Measurements from ENCODE around the gene SLC8A2.

The SLC8A2 gene, protein sequence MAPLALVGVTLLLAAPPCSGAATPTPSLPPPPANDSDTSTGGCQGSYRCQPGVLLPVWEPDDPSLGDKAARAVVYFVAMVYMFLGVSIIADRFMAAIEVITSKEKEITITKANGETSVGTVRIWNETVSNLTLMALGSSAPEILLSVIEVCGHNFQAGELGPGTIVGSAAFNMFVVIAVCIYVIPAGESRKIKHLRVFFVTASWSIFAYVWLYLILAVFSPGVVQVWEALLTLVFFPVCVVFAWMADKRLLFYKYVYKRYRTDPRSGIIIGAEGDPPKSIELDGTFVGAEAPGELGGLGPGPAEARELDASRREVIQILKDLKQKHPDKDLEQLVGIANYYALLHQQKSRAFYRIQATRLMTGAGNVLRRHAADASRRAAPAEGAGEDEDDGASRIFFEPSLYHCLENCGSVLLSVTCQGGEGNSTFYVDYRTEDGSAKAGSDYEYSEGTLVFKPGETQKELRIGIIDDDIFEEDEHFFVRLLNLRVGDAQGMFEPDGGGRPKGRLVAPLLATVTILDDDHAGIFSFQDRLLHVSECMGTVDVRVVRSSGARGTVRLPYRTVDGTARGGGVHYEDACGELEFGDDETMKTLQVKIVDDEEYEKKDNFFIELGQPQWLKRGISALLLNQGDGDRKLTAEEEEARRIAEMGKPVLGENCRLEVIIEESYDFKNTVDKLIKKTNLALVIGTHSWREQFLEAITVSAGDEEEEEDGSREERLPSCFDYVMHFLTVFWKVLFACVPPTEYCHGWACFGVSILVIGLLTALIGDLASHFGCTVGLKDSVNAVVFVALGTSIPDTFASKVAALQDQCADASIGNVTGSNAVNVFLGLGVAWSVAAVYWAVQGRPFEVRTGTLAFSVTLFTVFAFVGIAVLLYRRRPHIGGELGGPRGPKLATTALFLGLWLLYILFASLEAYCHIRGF

DNA sequence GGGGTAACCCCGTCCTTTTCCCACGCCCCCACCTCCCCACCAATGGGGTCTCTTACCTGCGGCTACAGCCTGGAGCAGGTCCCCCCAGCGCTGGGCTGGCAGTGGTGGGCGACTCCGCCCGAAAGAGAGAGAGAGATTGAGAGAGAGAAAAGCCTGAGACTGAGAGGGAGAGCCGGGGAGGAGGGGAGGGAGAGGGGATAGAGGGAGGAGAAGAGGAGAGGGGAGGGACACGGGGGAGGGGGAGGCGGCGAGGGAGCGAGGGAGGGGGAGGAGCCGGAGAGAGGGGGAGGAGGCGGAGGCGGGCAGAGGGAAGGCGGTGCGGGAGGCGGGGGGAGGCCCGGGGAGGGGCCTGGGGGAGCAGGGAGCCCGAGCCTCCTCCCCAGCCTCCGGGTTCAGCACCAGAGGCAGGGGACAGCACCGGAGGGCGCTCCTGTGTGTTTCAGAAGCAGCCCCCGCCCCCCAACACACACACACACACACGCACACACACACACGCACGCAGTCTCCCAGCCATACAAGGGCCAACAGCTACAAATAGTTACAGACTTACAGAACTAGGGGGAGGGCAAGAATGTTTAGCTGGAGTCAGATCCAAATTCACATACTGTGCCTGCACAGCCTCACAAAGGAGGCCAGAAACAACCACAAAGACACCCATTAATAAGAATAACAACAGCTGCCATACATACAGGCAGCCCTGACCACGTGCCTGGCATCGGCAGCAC lies at the start of gene SLC8A2:
Gene SLC8A2 (minus strand): TSS at position 161 of the 725 bp plus-strand sequence. CDS start 5,490 bp downstream, outside the sequence.
- DNase-seq (ENCODE audit: low spot score), result no peak

DNA sequence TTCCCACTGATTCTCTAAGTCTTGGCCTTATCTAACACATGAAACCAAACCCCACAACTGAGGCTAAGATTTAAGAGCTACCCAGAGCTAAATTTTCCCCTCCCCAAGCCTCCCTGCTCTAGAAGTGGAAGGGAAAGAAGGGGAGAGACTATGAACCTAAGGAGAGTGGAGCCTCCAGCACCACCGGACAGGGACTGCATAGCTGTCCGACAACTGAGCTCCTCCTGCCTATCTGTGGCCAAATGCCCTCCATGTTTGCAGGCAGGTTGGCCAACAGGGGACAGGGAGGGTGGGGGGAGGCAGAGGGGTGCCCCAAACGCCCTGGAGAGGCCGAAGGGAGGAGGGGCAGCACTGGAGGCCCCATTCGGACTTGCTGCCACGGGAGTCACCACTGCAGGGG lies 49.1 kb upstream of the SLC8A2 start:
- DNase-seq (ENCODE audit: low spot score), result no peak

DNA sequence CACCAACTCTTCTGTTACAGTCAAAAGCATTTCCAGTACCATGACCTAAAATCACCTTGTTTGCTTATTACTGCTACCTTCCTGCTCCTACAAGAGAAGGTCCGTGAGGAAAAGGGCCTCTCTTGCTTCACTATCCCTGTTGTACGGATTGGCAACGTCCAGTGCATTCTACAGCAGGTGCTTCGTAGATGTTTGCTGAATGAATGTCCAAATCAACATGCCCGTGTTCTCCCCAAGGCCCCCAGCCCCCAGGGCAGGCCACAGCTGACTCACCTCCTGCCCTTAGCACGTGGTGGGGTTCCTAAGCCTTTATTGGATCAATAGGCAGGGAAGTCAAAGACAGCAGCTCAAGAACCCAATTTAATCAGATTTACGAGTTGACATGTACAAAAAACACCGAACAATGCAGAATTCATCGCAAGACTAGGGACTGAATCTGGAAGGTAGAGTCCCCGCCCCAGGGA lies 48.7 kb upstream of the SLC8A2 start:
- DNase-seq (ENCODE audit: low spot score), result no peak

DNA sequence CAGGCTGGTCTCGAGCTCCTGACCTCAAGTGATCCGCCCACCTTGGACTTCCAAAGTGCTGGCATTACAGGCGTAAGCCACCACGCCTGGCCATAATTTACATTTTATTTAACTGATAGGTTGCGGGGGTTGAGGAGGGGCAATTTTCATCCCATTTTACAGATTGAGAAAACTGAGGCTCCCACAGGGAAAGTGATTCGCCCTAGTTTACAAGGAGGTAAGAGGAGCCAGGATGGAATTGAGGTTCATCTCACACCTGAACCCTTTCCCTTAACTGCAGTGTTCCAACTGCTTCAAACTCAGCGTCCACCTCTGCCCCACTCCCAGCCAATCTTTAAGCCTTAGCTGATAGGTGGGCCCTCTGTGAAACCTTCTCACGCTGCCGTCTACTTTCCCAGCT lies 47.2 kb upstream of the SLC8A2 start:
- DNase-seq (ENCODE audit: low spot score), result no peak

DNA sequence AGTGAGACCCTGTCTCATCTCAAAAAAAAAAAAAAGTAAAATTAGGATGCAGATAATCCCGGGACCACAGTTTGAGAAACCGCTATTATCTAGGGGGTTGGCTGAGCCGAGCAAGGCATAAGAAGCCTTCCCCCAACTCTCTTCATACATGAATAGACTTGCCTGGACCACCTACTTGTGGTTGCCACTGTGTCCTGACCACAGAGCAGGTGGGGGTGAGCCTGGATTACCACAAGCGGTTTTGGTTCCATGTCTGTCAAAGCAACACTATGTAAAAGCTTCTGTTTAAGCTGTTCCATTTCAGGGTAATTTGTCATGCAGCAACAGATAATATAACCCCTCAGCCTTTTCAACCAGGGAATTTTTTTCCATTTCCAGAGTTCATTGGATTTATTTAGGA lies 46.4 kb upstream of the SLC8A2 start:
- DNase-seq (ENCODE audit: low spot score), result no peak

DNA sequence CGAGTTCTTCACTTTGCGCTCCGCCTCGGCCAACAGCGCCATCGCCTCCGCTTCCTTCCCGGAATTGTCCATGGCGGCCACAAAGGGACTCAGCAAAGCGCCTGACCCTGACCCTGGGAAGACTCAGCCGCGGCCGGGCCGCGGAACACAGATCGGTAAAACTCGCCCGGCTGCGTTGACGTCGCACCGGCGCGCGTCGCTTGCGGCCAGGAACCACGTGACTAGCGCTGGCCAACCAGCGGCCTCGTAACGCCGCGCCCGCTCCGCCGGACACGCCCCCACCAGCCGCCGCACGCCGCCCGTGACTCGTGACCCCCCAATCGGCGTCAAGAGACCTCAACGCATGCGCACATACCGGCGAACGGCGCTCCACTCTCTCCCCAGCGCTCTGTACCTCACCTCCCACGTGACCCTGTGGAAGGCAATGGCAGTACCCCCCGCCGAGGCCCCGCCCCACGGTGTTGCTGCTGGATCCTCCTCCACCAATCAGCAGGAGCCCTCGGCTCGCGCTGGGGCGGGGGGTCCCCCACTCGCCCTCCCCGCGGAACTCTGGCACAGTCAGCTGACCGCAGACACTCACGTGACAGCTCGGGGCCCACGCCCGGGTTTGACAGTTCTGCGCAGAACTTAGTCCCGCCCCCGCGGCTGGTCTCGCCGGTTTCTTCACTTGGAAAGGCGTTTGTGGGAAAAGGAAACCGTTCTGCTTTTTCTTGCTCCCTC lies 43.3 kb upstream of the SLC8A2 start, which contains the start of gene NAPA:
Gene NAPA (minus strand): TSS at position 195 of the 720 bp plus-strand sequence. CDS start 123 bp downstream, at position 72.
- DNase-seq (ENCODE audit: low spot score), result peak; percentile 100

DNA sequence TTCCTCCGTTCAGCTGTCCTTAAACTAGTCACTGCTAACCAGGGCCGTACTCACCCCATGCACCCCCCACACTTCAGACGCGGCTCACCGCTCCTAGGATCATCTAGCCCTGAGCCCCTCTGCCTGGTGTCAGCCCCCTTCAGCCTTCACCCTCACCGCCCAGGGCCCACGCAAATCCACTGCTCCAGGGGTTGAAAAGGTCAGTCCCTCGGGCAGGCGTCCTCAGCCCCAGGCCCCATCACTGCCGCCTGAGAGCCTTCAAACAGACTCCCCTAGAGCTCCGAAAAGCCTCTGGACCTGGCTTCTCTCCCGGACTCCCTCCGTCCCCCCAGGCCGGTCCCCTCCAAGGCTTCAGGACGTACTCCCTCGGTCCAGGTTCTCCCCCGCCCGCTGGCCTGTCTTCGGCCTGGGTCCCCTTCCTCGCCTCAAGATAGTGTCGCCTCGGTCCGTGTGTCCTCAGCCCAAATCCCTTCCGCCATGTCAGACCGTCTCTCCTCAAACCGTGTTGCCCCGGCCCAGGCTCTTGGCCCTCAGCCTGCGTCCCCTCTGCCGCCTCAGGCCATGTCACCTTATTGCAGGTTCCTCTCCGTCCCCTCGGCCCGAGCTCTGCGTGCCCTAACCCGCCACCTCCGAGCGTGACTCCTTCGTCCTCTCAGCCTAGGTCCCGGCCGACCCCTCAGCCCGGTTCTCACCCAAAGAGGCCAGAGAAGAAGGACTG lies 42.6 kb upstream of the SLC8A2 start:
- DNase-seq (ENCODE audit: low spot score), result no peak

DNA sequence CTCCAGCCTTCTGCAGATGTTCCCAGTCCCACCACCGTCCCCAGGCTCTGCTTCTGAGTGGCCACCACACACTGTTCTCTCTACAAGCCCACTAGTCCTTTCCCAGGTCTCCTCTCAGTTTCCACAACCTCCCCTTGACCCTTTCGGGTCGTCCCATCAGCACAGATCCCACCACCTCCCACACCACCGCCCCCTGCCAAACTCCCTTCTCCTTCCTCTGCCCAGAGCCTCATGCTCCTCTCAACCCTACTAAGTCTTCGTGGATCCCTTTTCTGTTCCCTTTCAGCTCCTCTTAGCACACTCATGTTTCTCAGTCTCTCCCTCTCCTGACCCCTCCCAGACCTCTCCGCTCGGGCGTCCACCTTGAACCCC lies 41.2 kb upstream of the SLC8A2 start:
- DNase-seq (ENCODE audit: low spot score), result no peak

DNA sequence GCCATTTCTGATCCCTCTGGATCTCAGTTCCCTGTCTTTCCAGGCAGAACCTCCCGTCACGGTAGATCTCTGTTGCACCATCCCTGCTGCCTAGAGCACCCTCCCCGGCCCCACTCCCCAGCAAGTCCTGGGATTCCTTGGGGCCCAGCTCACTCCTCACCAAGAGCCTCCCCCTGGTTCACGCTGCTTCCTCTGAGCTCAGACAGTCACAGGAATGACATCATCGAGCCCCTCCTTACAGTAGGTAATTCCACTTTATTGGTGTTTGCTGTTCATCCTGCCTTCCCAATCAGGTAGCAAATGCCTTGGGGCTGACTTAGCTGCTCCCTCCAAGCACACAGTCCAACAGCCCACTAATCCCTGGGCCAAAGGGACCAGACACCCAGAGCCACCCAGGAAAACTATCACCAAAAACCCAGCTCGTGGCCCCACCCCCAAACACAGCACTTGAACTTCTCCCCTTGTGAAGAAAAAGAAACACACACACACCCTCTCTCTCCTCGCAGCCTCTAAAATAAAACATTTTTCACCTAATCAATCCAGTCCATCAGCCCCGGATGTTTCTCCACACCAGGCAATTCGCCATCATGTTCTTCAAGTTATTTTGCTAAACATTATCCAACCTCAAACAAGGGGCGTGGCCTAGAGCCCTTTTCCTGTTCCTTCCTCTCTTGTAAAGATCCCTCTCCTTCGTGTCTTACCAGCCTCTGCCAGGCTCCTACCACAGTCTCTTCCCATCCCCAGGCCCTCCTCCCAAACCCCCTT lies 40.7 kb upstream of the SLC8A2 start:
- no peak for DNase-seq (ENCODE audit: low spot score)

DNA sequence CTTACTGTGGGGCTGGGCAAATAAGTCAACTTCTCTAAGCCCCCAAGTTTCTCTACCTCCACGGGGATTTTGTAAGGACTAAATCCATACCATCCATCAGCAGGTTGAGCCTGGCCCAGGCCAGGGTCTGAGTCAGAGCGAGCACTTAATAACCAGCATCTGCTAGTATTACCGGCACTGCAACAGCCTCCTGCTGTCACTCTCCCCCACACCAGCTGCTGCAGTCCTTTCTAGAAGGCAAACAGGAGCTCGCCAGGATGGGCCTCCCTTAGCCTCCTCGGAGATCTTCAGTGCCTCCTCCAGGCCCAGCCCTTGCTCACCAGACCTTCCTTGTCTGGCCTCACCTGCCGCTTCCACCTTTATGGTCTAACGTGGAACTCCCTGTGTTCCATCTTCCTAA lies 40.0 kb upstream of the SLC8A2 start:
- DNase-seq (ENCODE audit: low spot score), result no peak

DNA sequence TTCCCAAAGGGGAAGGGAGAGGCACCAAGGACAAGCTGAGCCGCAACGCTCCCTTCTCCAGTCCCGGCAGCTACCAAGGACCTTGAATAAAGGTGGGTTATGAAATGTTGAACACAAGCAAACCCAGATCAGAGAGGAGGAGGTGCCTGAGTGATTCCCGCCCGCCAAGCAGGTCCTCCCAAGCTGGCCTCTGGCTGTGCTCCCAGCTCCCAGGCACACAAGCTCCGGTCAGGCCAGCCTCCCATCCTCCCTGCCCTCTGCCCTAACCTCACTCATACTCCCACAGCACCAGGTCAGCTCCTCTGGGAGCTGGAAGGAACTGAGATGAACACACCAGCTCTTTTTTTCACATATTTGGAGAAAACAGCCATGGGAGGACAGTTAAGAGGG lies 39.4 kb upstream of the SLC8A2 start:
- DNase-seq (ENCODE audit: low spot score), result no peak

DNA sequence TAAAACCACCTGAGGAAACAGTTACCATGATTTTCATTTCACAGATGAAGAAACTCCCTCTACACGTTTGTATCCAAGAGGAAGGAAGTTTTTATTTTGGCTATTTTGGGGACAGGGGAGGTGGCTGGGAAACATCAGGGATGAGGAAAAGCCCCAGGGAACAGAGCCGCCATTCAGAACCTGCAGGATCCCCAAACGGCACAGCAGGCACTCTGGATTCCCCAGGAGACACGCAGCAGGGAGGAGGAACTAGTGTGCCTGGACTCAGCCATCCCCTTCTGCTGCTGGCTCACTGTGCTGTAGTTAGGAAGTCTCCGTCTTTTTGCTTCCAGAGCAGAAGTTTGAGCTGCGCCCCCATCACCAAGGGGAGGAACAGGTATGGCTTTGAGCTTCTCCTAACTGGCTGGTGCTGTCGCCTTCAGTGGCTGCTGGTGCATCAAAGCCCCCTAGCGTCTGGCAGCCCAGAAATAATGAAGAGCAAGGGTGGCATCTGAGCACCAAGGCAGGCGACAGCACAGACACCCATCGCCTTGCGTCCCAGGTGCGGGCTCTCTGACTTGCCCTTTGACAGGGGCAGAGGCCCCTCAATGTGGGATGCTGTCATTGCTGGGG lies 38.9 kb upstream of the SLC8A2 start:
- DNase-seq (ENCODE audit: low spot score), result no peak

DNA sequence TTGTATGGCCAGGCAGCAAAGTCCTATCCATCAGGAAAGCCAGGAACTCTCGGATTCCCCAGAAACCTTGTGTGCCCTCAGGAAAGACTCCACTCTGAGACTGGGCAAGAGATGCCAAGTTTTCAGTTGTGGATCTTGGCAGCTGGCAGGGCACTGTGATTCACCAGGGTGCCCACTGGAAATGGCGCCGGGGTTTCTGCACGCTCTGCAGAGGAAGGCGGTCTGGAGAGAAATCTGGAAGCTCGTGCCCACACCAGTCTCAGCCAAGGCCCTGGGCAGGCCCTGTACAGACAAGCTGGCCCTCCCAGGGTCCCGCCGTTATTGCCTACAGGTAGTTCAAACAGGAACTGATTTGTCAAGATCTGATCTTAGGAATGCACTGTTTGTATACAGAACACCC lies 38.3 kb upstream of the SLC8A2 start:
- DNase-seq (ENCODE audit: low spot score), result no peak

DNA sequence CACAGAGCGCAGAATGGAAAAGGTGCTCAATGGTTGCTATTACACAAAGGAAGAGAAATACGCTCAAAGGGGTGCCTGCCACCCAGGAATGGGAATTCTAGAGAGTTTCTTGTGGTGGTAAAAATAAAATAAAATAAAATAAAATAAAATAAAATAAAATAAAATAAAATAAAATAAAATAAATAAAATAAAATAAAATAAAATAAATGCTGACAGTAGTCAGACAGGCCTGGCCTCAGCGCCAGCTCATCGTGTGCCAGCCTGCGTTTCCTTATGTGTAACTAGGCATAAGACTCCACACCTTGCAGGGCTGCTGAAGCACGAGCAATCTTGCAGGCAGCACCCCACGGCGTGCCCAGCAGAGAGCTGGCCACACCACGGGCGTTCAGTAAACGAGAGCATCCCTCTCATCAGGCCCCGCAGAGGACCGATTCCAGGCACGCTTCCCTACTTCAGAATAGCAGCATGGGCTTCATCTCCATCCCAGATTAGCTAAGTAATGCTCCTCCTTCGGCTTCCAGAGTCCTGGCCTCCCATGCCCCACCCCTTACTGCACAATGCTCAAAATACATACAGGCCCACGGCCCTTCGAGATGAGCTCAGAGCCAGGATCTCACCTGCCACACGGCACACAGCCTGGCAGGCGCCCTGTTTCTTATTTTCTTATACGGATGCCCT lies 37.6 kb upstream of the SLC8A2 start:
- no peak for DNase-seq (ENCODE audit: low spot score)

DNA sequence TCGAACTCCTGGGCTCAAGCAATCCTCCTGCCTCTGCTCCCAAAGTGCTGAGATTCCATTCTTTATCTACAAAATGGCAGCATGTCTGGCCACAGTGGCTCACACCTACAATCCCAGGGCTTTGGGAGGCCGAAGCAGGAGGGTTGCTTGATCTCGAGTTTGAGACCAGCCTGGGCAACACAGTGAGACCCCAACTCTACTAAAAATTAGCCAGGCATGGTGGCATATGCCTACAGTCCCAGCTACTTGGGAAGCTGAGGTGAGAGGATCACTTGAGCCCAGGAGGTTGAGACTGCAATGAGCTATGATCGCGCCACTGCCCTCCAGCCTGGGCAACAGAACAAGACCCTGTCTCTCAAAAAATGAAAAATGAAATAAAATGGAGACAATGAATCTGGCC lies 37.0 kb upstream of the SLC8A2 start:
- DNase-seq (ENCODE audit: low spot score), result no peak

DNA sequence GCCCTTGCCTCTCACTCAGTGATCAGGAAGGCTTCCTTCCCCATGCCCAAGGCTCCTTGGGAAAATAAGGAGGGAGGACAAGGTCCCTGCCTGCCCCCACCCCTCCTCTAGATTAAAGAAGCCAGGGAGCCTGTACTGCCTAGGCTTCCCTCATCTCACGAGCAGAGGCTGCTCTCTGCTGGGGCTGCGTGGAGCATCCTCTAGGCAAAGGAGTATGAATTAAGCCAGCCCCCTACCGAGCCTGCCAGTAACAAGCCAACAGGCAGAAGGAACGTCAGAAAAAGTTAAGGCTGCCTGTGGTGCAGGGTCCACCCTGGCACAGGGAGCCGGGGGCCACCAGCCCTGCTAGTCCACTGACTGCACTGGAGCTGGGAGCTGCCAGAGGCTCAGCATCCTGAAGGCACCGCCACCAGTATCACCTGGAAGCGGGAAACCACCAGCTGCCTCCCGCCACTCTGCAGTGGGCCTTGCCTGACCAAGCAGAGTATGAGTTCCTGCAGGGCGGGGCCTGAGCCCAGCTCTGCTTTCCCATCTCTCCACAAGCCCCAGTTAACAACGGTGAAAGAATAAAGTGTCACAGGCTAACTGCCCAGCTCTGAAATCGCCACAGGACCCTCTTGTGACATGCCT lies 36.3 kb upstream of the SLC8A2 start:
- no peak for DNase-seq (ENCODE audit: low spot score)

DNA sequence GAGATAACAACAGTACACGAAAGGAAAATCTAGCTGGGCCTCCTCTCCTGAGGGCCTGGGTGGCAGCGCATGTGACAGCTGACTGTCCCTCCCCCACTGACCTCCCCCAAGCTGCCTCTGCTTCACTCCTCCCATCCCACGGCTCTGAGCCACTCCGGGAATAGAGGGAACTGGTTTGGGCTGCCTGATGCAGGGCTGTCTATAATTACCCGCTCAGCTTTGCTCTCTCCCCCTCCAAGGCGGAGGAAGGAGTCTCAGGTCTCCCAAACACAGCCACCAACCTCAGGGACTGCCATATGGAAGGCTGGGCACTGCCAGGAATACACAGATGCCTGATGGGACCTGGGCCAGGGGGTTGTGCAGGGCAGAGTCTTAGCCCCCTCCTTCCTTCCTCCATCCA lies 35.3 kb upstream of the SLC8A2 start:
- DNase-seq (ENCODE audit: low spot score), result no peak

DNA sequence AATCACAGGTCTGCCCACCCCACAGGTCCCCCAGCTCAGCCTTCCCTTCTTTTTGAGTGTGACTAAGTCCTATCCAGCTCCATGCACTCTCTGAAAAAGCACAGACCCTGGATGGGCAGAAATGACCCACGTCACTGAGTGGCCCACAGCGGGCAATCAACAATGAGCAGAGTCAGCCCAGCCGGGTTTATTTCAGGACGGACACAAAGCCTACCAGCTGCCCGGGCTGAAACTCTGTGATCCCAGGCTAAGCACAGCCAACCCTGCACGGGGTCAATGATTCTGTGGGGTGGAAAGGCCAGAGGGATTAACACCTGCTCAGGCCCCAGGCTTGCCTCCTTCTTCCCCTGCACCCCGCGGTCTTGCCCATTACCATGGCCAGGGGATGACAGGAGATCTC lies 34.8 kb upstream of the SLC8A2 start:
- no peak for DNase-seq (ENCODE audit: low spot score)

DNA sequence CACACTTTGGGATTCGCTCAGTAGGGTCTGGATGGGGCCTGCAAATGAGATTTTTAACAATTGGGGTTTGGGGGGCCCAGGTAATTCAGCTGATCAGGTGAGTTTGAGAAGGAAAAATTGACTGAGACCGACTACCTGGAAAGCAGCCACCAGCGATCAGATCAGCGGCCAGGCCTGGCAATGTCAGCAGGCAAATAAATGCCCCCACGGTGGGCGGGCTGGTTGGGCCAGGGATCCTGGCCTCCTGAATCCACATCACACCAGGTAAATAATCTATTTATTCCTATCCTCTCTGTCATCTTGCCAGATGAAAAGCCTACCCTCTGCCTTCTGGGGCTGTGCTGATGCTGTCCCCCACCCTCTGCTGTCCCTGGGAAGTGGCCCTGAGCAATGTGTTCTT lies 33.8 kb upstream of the SLC8A2 start:
- no peak for DNase-seq (ENCODE audit: low spot score)

Measured in globus pallidus (tissue), 1 donor.